Measurements from ENCODE around the gene HNF1B.
A peak's percentile ranks its signal among the peaks of the same experiment; 100 is the strongest.

The HNF1B gene

DNA sequence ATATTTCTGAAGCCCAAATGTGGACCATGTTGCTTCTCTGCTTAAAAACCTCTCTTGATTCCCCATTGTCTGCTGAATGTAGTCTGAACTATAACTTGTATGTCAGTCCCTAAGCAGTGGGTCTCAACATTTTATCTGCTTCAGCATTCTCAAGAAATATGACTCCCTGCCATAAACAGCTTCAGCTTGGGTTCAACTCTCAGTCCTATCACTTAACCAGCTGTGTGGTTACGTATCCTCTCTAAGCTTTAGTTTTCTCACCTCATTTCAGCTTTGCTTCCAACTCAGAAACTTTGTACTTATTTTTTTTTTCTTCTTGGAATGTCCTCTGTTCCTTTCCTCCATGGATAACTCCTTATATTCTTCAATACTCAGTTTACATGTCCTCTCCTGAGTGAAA is 97.0 kb downstream of the HNF1B start:
- no peak for DNase-seq (ENCODE audit: extremely low spot score)
- no peak for TF ChIP-seq FOXM1 (IDR thresholded peaks at IDR 0.05; ENCODE audit: borderline replicate concordance)
- no peak for TF ChIP-seq BHLHE40 (IDR thresholded peaks at IDR 0.05; ENCODE audit: borderline replicate concordance)
- TF ChIP-seq ZNF384 (IDR thresholded peaks at IDR 0.05), result no peak
- TF ChIP-seq SUZ12 (IDR thresholded peaks at IDR 0.05), result no peak
- TF ChIP-seq FOXA1 (IDR thresholded peaks at IDR 0.05), result no peak
- TF ChIP-seq HDGF (IDR thresholded peaks at IDR 0.05; ENCODE audit: borderline replicate concordance), result no peak
- no peak for TF ChIP-seq L3MBTL2 (conservative IDR thresholded peaks at IDR 0.05)
- TF ChIP-seq SP1 (IDR thresholded peaks at IDR 0.05), result no peak
- TF ChIP-seq TARDBP (IDR thresholded peaks at IDR 0.05), result no peak
- CTCF ChIA-PET, result interaction anchor here (0.6 to 1.1 kb wide), 4 partner anchors 15 to 168 kb away, joined by 3 to 4 read pairs (median 4); no protein-coding TSS in a partner anchor
- POLR2A ChIA-PET, result interaction anchor here (1.3 kb wide), 1 partner anchor 38 kb away, joined by 3 read pairs; the partner anchor contains the start of gene SYNRG

DNA sequence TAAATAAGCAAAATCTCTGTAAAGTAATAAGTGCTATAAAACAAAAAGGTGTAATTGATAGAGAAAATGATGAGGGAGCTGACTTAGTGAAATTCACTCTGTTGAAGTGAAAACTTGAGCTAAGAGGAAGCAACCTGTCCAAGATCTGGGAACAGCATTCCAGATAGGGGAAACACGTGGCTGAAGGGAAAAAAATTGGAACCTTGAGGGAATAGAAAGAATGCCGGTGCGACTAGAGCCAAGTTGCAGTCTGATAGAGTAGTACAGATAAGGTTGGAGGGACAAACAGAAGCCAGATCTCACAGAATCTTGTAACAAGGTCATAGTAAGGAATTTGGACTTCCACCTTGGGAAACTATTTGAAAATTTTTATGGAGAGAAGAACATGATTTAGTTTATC is 101.0 kb downstream of the HNF1B start:
- no peak for DNase-seq (ENCODE audit: extremely low spot score)
- POLR2A ChIA-PET, result interaction anchor here (0.6 to 1.2 kb wide), 2 partner anchors 83 to 154 kb away, joined by 3 read pairs; partner anchors contain the start of gene DUSP14
- CTCF ChIA-PET, result interaction anchor here (1.5 kb wide), 1 partner anchor 172 kb away, joined by 4 read pairs; no protein-coding TSS in a partner anchor

DNA sequence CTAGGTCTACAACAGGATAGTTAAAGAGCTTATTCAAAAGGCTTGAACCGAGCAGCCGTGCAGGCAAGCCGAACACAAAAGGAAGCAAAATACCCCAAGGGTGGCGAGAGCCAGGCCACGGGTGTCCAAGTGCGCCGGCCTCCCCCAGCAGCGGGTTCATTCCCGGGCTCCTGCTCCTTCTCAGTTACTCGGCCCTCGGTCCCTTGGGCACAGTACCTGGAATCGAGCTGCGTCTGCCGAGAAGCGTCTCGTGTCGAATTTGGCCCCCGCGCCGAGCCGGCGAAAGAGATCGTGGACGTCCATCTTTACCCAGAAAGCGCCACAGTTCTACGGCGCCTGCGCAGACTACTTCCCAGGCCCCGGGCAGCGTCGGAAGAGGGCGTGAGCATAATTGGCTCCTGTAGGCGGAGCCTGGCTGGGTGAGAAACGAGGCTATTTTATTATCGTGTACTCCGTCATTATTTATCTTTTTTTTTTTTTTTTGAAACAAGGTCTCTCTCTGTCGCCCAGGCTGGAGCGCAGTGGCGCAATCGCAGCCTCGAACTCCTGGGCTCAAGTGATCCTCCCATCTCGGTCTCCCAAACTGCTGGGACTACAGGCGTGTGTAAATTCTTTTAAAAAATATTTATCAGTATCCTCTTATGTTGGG is 101.6 kb downstream of the HNF1B start, which contains the start of gene DDX52:
TSS of gene DDX52 (minus strand) at position 329 of the 649 bp plus-strand sequence. CDS start at position 303, 26 bp downstream.
- peak; percentile 88 for DNase-seq (ENCODE audit: extremely low spot score)
- CTCF ChIA-PET, result interaction anchor here (1.5 kb wide), 1 partner anchor 173 kb away, joined by 4 read pairs; no protein-coding TSS in a partner anchor
- POLR2A ChIA-PET, result interaction anchor here (0.7 kb wide), 1 partner anchor 485 kb away, joined by 3 read pairs; no protein-coding TSS in a partner anchor
- TF ChIP-seq FOXM1 (IDR thresholded peaks at IDR 0.05; ENCODE audit: borderline replicate concordance) (no peak), ARNT (IDR thresholded peaks at IDR 0.05) (no peak), FOXA1 (IDR thresholded peaks at IDR 0.05) (no peak), FOXK2 (IDR thresholded peaks at IDR 0.05) (no peak), LEF1 (IDR thresholded peaks at IDR 0.05; ENCODE audit: borderline replicate concordance) (no peak), ZNF384 (IDR thresholded peaks at IDR 0.05) (peak; percentile 95), TARDBP (IDR thresholded peaks at IDR 0.05) (no peak), CTBP1 (IDR thresholded peaks at IDR 0.05; ENCODE audit: borderline replicate concordance) (no peak)
- TF ChIP-seq, protein P1, sequence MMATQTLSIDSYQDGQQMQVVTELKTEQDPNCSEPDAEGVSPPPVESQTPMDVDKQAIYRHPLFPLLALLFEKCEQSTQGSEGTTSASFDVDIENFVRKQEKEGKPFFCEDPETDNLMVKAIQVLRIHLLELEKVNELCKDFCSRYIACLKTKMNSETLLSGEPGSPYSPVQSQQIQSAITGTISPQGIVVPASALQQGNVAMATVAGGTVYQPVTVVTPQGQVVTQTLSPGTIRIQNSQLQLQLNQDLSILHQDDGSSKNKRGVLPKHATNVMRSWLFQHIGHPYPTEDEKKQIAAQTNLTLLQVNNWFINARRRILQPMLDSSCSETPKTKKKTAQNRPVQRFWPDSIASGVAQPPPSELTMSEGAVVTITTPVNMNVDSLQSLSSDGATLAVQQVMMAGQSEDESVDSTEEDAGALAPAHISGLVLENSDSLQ (IDR thresholded peaks at IDR 0.05), result peak; percentile 50

More for the DNA sequence above, 101.0 kb downstream of the HNF1B start:
- TF ChIP-seq L3MBTL2 (conservative IDR thresholded peaks at IDR 0.05), result peak; percentile 65
- no peak for TF ChIP-seq TARDBP (IDR thresholded peaks at IDR 0.05)

DNA sequence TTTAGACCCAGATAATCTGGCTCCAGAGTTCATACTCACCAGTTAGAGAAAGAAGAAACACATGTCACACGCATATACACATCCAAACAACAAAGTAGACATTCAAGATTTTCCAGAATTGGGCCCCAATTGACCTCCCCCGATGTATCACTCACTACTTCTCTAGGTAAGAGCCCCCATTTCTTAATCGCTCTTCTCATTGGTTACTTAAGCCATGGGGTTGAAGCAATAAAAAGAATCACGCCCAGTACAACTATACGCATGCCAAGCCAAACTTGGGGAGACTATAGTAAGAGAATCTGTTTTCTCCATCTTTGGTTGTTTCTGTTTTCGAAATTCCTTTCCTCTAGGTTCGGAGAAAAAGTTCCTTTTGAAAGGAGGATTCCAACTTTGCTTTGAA is 102.2 kb downstream of the HNF1B start:
- TF ChIP-seq HDGF (IDR thresholded peaks at IDR 0.05; ENCODE audit: borderline replicate concordance), result no peak
- TF ChIP-seq SUZ12 (IDR thresholded peaks at IDR 0.05), result no peak
- TF ChIP-seq BHLHE40 (IDR thresholded peaks at IDR 0.05; ENCODE audit: borderline replicate concordance), result no peak
- TF ChIP-seq L3MBTL2 (conservative IDR thresholded peaks at IDR 0.05), result no peak
- TF ChIP-seq, protein P1 (IDR thresholded peaks at IDR 0.05), result no peak
- TF ChIP-seq LEF1 (IDR thresholded peaks at IDR 0.05; ENCODE audit: borderline replicate concordance), result no peak
- TF ChIP-seq ZNF384 (IDR thresholded peaks at IDR 0.05), result no peak
- no peak for TF ChIP-seq CTBP1 (IDR thresholded peaks at IDR 0.05; ENCODE audit: borderline replicate concordance)
- no peak for TF ChIP-seq FOXK2 (IDR thresholded peaks at IDR 0.05)
- TF ChIP-seq TARDBP (IDR thresholded peaks at IDR 0.05), result no peak
- TF ChIP-seq FOXM1 (IDR thresholded peaks at IDR 0.05; ENCODE audit: borderline replicate concordance), result no peak
- CTCF ChIA-PET, result interaction anchor here (1.5 kb wide), 1 partner anchor 174 kb away, joined by 4 read pairs; no protein-coding TSS in a partner anchor
- POLR2A ChIA-PET, result interaction anchor here (0.7 kb wide), 1 partner anchor 485 kb away, joined by 3 read pairs; no protein-coding TSS in a partner anchor
- DNase-seq (ENCODE audit: extremely low spot score), result no peak

DNA sequence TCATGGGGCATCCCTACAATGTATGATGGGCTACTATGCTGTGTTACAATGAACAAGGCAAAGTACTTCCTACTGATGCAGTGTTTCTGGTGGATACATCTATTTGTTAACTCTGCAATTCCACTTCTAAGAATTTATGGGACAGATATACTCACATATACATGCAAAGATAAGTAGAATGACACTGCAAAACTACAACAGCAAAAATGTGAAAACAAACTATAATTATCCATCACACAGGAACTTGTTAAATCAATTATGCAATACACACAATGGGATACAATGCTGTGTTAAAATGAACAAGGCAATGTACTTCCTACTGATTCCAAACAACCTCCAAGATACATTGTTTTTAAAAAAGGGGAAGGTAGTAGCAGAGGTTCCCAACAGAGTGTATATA is 104.8 kb downstream of the HNF1B start:
- CTCF ChIA-PET, result no interaction called here
- TF ChIP-seq TARDBP (IDR thresholded peaks at IDR 0.05) (no peak), FOXK2 (IDR thresholded peaks at IDR 0.05) (no peak), HDGF (IDR thresholded peaks at IDR 0.05; ENCODE audit: borderline replicate concordance) (no peak), CTBP1 (IDR thresholded peaks at IDR 0.05; ENCODE audit: borderline replicate concordance) (no peak), SP1 (IDR thresholded peaks at IDR 0.05) (no peak), ZNF384 (IDR thresholded peaks at IDR 0.05) (no peak), FOXM1 (IDR thresholded peaks at IDR 0.05; ENCODE audit: borderline replicate concordance) (no peak), ARNT (IDR thresholded peaks at IDR 0.05) (no peak), L3MBTL2 (conservative IDR thresholded peaks at IDR 0.05) (no peak), ELF4 (IDR thresholded peaks at IDR 0.05) (no peak), FOXA1 (IDR thresholded peaks at IDR 0.05) (no peak), NFRKB (IDR thresholded peaks at IDR 0.05) (no peak), LEF1 (IDR thresholded peaks at IDR 0.05; ENCODE audit: borderline replicate concordance) (no peak), SUZ12 (IDR thresholded peaks at IDR 0.05) (no peak)
- TF ChIP-seq, protein P1 (IDR thresholded peaks at IDR 0.05), result no peak
- POLR2A ChIA-PET, result no interaction called here

DNA sequence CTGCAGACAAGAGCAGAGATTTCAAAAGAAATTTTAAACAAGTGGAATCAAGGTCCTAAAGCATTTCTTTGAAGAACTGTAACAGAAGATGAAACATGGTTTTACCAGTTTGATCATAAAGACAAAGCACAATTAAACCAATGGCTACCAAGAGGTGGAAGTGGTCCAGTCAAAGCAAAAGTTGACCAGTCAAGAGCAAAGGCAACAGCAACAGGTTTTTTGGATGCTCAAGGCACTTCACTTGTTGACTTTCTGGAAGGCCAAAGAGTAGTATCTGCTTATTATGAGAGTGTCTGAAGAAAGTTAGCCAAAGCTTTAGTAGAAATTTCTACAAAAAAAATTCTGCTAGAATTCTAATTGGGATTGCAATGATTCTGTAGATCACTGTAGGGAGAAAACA is 106.9 kb downstream of the HNF1B start:
- POLR2A ChIA-PET, result no interaction called here
- CTCF ChIA-PET, result no interaction called here
- TF ChIP-seq, protein P1 (IDR thresholded peaks at IDR 0.05), result no peak
- TF ChIP-seq SP1 (IDR thresholded peaks at IDR 0.05), result no peak
- TF ChIP-seq CTBP1 (IDR thresholded peaks at IDR 0.05; ENCODE audit: borderline replicate concordance), result no peak
- no peak for TF ChIP-seq L3MBTL2 (conservative IDR thresholded peaks at IDR 0.05)
- TF ChIP-seq ELF4 (IDR thresholded peaks at IDR 0.05), result no peak
- TF ChIP-seq FOXA1 (IDR thresholded peaks at IDR 0.05), result no peak
- no peak for TF ChIP-seq NFRKB (IDR thresholded peaks at IDR 0.05)
- TF ChIP-seq TARDBP (IDR thresholded peaks at IDR 0.05), result no peak
- no peak for TF ChIP-seq FOXM1 (IDR thresholded peaks at IDR 0.05; ENCODE audit: borderline replicate concordance)
- TF ChIP-seq FOXK2 (IDR thresholded peaks at IDR 0.05), result no peak
- TF ChIP-seq BHLHE40 (IDR thresholded peaks at IDR 0.05; ENCODE audit: borderline replicate concordance), result no peak
- no peak for TF ChIP-seq ZNF384 (IDR thresholded peaks at IDR 0.05)
- no peak for TF ChIP-seq SUZ12 (IDR thresholded peaks at IDR 0.05)
- no peak for TF ChIP-seq HDGF (IDR thresholded peaks at IDR 0.05; ENCODE audit: borderline replicate concordance)
- no peak for TF ChIP-seq LEF1 (IDR thresholded peaks at IDR 0.05; ENCODE audit: borderline replicate concordance)
- TF ChIP-seq ARNT (IDR thresholded peaks at IDR 0.05), result no peak
- DNase-seq (ENCODE audit: extremely low spot score), result no peak

More for the DNA sequence above, 104.8 kb downstream of the HNF1B start:
- DNase-seq (ENCODE audit: extremely low spot score), result no peak

All from HEK293T (cell line).